HEK293T (cell line): ENCODE results near the gene BPIFB4.

Experiments used
- BHLHE40 ChIP-seq: fragments of 450-650 bp; IDR thresholded peaks from 2 replicates; pipeline ENCODE4 v1.6.1; 2016; ENCODE audit warnings: mild to moderate bottlenecking, moderate library complexity, borderline replicate concordance
- ELF4 ChIP-seq: fragments of 450-650 bp; IDR thresholded peaks from 2 replicates; pipeline ENCODE4 v1.6.1; 2017; ENCODE audit warnings: antibody characterized with exemption
- FOXA1 ChIP-seq: fragments of 450-650 bp; IDR thresholded peaks from 2 replicates; pipeline ENCODE4 v1.6.1; 2016; ENCODE audit warnings: mild to moderate bottlenecking
- FOXK2 ChIP-seq: fragments of 450-650 bp; IDR thresholded peaks from 2 replicates; pipeline ENCODE4 v1.6.1; 2016; ENCODE audit warnings: mild to moderate bottlenecking
- FOXM1 ChIP-seq: fragments of 450-650 bp; IDR thresholded peaks from 2 replicates; pipeline ENCODE4 v1.6.1; 2017; ENCODE audit warnings: mild to moderate bottlenecking, borderline replicate concordance
- L3MBTL2 ChIP-seq: fragments of 450-650 bp; conservative IDR thresholded peaks from 2 replicates; pipeline ENCODE4 v1.6.1; 2016; ENCODE audit warnings: mild to moderate bottlenecking
- NFRKB ChIP-seq: fragments of 450-650 bp; IDR thresholded peaks from 2 replicates; pipeline ENCODE4 v1.6.1; 2016; ENCODE audit warnings: mild to moderate bottlenecking, moderate library complexity
- PKNOX1 ChIP-seq: fragments of 450-650 bp; IDR thresholded peaks from 2 replicates; pipeline ENCODE4 v1.6.1; 2016
- SP1 ChIP-seq: fragments of 450-650 bp; IDR thresholded peaks from 2 replicates; pipeline ENCODE4 v1.6.1; 2017
- SUZ12 ChIP-seq: fragments of 450-650 bp; IDR thresholded peaks from 2 replicates; pipeline ENCODE4 v1.6.1; 2016; ENCODE audit warnings: mild to moderate bottlenecking
- TARDBP ChIP-seq: fragments of 450-650 bp; IDR thresholded peaks from 2 replicates; pipeline ENCODE4 v1.6.1; 2016

GRCh38 chr20:33124261-33124660 lies 44.8 kb downstream of the BPIFB4 start:
- TF ChIP-seq FOXA1: no peak
- TF ChIP-seq PKNOX1: no peak
- no peak for TF ChIP-seq FOXK2
- no peak for TF ChIP-seq NFRKB
- no peak for TF ChIP-seq FOXM1
- no peak for TF ChIP-seq BHLHE40
- TF ChIP-seq TARDBP: no peak
- no peak for TF ChIP-seq ELF4
- no peak for TF ChIP-seq L3MBTL2
- no peak for TF ChIP-seq SP1
- no peak for TF ChIP-seq SUZ12
